Stimulated activated CD8-positive, alpha-beta memory T cell treated with anti-CD3 and anti-CD28 coated beads, Interleukin-4, amount 100 ng/mL, for 48 hours (primary cell): ENCODE data around the gene SERGEF.
A peak's percentile ranks its signal among the peaks of the same experiment; 100 is the strongest.

Experiments used
- DNase-seq: peaks from one replicate; pipeline ENCODE4 v3.0.0-alpha.2; 2020

Gene SERGEF

DNA sequence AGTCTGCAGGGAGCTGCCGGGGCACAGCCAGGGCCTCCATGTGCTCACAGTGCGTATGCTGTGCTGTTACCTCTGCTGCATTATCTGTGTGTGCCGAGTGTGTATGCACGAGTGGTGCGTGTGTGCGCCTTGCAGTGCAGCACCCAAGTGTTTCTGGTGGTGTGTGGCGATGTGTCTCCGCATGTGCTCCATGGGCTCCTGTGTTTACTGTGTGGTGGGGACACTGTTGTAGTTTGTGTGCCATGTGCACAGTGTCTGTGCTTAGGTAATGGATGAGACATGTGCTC, 246.8 kb downstream of the SERGEF start:
- DNase-seq = no peak

DNA sequence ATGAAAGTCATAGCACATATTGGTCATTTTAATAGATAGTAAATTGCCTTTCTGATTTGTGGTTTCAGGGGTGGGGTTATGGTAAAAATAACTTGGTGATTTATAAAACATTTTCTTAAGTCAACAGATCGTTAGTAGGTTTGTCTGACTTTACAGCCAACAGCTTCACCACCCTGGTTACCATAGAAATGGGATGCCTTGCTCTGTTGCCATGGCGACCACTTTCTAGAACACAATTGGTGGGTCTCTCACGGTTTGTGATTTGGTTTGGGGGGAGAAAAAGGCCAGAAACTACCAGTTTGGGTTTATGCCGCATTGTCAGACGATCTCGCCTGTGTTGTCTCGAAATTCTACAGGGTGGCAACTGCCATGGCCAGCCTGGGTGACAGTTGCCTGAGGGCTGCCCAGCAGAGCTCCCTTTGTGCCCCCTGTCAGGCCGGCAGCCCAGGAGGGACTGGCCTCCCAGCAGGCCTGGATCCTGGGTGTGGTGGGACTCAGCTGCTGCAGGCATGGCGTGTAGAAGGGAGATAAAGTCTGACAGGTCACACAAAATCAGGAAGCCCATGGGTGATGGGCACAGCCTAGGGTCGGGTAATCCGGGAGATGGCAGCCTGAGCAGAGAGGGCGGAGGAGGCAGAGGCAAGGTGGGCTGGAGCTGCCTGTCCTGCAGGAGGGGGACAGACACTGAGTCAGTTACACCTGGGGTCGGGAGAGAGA, 247.3 kb downstream of the SERGEF start:
- no peak for DNase-seq

DNA sequence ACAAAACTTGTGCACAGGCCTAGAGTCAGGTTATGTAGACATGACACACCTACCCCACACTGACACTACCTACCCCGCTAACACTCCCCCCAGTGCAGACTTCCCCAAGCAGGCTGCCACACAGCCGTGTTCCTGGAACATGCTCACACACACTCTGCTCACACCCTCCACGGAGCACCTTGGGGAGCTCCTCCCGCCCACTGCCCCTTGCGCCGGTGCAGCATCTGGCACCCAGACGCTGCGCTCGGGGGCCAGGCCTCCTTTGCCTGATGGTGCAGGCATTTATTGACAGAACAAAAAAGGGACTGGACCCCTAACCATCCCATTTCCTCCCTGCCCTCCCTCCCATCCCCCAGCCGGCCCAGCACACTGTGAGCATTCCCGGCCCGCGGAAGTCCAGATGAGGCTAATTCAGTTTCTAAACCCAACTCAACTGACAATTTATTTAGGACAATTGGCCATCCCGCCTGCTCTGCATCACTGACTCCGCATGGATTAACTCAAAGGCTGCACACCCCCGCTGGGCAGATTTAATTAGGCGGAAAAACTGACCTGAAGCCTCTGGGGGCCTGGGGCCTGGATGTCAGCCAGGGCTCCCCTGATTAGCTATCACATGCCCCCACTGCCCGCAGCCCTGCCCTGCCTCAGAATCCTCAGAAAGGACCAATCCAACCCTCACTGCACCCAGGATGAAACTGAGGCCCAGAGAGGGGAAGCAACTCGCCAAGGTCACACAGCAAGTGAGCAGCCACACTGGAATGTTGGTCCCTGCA, 248.2 kb downstream of the SERGEF start:
- DNase-seq = no peak

DNA sequence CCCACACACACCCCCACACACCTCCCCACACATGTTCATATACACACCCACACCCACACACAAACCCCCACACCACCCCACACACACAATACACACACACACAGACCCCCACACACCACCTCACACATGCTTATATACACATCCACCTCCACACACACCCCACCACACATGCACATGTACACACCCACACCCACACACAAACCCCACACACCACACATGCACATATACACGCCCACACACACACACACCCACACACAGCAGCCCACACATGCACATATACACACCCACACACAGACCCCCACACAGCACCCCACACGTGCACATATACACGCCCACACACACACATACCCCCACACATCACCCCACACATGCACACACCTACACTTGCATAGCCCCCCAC, 249.1 kb downstream of the SERGEF start:
- DNase-seq = no peak

DNA sequence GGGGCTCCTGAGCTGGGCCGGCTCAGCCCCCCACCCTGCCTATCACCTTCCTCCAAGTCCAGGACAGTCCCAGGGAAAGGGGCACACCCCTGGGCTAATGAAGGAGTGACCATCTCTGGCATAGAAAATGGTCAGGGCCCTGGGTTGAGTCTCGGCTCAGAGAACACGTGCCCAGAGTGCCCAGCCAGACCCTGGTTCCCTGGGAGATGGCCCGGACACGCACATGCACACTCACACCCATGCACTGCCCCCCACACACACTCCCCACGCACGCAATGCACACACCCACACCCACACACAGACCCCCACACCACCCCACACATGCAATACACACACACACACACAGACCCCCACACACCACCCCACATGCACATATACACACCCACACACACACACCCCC, 249.6 kb downstream of the SERGEF start:
- DNase-seq = no peak

DNA sequence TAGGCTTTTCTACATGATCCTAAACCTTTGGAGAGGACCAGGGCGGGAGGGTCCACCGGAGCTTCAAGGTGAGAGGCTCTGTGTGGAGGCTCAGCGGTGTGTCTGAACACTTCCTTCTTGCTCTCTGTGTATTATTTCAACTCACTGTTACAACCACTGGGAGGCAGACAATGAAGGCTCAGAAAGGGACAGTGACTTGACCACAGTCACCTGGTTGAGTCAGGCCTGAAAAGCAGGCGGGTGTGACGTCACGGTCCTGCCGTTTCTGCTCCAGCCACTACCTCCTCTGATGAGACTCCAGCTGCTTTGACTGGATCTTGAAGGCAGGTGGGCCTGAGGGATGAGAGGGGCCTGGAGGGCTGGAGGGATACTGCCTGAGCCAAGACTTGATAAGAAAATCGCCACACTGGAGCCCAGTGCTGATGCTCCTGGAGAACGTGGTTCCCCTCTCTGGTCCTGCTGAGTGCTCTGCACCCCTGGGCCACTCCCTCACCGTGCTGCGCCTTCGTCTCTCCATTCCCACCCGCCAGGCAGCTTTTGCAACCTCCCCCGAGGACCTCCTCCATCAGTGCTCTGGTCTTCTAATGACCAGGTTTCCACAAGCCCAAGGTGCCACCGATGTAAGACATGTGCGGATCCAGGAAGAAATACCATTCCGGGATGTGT, 250.4 kb downstream of the SERGEF start:
- DNase-seq = no peak

DNA sequence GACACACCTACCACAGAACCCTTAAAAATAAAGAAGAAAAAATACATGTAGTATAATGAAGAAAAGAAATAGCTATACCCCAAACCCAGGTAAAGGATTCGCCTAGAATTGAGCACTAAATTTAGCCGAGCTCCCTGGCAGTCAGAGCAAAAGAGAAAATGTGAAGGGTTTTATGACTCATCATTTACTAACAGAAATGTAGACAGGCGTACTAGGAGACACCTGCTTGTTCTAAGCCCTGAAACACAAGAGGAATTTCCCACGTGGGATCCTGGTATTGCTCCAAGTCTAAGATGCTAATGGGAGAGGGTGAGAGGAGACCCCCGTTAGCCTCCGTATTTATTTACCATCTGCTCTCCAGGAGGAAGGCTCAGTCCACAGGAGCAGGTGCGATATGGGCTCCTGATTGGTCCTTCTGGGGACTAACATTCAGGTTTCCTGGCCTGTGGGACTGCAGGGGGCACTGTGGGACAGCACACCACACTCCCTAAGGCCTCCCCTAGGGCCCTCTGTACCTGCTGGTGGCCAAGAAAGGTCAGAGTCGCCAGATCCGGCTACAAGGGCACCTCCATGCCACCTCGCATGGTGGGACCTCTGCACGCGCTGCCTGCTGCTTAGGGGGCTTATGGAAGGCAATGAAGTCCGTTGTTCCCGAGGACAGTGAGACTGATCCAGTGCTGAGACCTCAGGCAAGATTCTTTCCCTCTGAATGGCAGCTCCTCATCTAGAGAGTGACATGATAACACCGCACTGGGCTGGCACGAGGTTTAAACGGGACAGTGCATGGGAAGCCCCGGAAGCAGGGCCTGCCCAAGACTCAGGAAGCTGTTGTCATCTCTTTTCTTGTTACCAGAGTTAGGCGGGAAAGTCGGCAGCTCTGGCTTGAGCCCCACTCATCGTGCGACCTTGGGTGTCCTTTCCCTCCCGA, 252.5 kb downstream of the SERGEF start:
- DNase-seq = peak; percentile 45

DNA sequence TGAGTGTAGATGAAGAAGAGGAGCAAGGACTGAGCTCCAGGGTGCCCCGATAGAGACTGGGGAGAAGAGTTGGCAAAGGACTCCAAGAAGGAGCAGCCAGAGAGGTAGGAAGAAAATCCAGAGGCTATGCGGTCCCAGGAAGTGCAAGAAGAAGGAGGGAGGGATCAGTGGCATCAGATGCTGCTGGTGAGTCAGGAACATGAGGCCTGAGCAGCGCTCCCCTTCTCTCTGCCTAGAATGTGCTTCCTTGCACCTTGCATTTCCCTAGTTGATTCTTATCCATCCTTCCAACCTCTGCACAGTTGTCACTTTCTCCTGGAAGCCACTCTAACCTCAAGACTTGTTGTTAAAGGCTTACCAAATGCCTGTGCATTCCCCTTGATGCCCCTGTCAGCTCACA, 257.0 kb downstream of the SERGEF start:
- no peak for DNase-seq

DNA sequence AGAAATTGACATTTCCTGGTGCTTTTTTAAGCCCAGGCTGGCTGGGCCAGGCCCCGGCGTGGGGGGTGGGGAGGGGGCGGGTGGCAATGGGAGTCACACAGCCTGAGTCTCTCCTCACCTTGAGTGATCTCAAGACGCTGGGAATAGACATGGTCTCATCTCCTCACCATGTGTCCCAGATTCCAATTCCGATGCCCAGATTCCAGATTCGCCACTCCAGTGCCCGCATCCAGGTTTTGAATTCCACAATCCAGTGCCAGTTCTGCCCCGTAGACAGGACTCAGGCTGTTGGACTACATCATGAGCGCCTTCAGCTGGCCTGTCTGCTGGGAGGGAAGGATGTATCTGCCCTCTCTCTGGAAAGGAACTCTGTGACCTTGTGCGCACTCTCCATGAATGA, 259.2 kb downstream of the SERGEF start:
- DNase-seq = no peak

DNA sequence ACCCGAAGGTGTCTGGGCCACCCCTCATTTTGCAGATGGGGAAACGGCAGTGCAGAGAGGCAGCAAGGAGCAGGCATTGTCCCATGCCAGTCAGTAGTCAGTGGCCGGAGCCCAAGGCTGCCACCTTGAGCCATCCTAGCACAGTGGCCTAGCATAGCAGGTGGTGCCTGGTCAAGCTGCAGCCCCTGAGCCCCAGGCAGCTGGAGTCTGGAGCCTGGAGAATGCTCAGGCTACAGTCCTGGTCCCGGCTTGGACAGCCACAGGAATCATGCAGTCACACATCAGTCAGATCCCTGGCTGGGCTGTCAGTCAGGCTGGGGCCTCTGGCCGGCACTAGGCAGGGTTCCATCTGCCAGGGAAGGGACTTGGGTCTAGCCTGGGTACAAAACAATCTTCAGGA, 259.7 kb downstream of the SERGEF start:
- DNase-seq = no peak

DNA sequence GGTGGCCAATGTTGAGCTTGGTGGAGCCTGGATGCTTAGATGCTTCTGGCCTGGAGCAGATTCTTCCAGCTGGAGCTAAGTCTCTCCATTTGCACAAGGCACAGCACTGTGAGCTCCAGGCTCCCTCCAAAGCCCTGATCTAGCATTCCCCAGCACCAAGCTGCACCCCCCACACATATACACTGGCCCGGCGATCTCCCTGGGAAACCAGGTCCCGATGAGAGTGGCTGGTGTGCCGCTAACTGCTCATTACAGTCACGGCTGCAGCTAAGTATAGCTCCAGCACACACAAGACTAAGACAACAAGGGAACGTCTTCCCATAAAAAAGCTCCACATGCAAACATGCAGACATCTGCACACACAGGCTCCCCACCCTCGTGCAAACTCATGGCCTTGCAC, 260.7 kb downstream of the SERGEF start:
- DNase-seq = no peak

DNA sequence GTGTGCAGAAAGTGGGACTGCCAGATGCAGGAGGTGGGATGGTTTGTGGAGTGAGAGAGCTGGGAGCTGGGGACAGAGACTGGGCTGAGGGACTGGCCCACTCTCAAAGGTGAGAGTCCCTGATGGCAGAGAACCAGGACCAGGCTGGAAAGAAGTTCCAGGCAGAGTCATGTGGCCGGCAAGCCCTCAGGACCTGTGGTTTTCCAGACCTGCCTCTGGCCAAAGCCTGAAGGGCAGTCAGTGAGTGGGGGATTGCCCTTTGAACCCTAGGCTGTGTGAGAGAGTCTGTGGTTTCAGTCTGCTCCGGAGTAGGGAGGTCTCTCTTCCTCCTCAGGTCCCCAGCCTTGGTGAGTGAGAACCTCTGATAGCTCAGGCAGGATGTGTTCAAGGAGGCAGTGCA, 261.3 kb downstream of the SERGEF start:
- no peak for DNase-seq

DNA sequence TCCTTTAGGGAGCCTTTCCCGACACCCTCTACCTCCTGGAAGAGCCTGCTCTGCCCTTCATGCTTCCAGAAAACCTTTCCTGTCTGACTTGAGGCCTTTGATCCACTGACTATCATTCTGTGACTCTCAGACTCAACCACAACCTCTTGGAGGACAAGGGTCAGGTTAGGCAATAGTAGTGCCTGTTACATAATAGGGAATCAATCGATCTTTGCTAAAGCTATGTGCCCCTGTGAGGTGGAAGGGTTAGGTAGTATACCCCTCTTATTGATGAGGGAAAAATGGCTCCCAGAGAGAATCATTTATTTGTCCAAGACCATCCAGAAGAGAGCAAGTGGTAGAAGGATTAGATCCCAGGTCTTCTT, 262.1 kb downstream of the SERGEF start:
- DNase-seq = no peak

DNA sequence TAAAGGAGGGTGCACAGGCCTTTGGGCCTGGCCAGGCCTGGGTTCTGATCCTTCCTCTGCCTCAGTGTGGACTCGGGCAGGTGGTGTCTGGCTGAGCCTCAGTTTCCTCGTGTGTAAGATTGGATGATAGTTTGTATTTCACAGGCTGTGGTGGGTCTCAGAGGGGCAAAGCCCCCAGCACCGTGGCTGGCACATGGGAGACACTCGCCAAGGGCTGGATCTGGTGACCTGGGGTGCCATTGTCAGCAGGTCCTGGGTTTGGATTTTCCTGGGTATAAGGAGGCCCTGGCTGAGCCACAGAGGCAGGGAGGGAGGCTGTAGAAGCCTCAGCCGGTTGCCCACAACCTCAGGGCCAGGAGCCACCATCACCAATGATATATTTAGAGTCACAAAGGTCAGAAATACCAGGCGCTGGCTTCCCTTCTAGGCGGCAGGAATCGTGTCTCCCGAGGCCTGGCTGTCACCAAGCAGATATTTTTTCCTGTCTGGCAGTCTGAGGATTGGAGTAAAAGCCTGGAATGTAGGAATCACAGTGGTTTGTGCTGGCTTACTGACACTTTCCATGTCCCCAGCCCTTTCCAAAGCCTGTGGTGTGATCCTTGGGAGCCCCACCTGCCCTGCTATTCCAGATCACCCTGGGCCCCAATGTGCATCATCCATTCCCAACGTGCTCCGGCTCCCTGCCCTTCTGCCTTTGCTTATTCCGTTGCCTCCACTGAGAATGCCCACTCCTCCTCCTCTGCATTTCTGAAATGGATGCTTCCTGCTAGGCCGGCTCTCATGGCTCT, 262.6 kb downstream of the SERGEF start:
- no peak for DNase-seq

DNA sequence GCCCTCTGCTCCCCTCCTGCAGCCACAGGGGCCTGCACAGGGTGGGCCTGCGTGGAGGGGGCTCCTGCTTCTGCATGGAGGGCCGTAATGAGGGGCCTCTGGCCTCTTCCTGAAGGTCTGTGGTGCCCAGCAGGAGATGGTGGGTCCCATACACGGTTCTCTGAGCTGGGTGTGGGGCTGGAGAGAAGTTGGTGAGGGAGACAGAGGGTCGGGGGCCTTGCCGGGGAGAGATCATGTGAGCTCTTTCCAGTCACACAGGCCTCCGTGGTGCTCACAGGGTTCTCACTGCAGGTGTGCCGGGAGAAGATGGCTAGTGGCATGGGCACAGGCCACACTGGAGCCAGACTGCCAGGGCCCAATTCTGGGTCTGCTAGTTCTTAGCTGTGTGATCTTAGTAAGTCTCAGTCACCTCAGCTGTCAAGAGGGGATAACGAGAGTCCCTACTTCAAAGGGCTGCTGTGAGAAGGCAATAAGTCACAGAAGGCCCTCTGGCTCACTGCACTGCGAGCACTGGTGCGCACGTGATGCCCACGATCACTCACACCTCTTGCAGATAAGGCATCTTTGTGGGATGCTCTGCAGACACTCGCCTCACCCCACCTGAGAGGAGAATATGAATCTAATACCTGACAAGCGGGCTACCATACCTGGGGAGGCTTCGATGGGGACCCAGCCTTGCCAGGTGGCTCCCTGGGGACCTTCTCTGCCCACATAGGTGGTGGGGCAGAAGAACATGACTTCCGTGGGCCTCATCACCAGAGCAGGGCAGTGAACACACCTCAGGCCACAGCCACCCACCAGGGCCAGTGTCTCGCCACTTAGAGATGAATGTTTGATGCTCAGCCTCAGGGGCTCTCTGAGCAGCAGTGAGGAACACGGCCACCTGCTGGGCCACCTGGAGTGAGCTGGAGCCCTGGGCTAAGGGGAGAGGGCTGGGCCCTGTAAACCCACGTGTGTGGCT, 263.8 kb downstream of the SERGEF start:
- no peak for DNase-seq

DNA sequence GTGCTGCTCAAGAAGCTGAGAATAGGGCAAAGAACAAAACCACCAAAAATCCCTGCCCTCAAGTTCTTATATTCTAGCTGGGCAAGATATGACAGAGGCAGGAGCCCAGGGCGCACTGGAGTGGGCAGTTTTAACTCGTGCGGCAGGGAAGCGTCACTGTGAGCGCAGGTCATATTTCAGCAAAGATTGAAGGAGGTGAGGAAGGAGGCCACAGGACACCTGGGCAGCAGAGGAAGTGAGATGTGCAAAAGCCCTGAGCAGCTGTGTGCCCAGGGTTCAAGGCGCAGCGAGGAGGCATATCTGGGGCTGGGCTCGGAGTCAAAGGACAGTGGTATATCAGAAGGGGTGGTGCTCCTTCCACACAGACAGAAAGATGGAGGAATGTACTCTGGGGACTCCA, 264.8 kb downstream of the SERGEF start:
- no peak for DNase-seq

DNA sequence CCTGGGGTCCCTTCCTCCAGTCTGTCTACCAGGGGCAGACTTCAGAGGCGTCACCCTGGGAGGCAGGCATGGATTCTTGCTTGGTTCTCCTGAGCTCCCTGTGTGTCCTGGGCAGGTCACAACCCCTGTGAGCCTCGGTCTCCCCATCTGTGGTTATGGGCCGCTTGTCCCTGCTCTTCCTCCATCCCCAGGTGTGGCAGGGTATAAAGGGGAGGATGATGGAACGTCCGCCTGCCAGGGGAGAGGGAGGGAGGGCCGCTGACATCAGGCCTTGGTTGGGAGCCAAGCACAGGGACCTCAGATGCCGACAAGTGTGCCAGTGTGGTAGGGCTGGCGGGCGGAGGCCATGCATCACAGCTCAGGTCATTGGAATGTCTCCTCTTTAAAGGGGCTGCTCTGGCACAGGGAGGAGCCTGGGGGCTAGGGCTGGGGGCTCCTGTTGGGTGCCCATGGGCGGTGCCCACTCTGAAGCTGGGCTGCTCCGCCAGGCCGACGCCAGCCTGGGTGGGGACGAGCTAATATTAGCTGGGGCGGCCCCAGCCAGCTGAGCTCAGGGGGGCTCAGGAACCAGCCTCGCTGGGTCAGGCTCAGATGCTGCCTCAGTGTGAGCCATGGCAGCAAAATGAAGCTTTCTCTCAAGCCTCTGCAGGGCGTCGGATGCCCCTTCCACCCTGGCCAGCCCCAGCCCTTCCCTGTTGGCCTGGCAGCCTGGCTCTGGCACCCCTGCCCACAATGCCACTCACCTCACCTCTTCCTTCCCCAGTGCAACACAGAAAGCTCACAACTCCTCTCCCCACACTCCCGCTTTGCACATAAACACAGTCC, 265.5 kb downstream of the SERGEF start:
- no peak for DNase-seq

DNA sequence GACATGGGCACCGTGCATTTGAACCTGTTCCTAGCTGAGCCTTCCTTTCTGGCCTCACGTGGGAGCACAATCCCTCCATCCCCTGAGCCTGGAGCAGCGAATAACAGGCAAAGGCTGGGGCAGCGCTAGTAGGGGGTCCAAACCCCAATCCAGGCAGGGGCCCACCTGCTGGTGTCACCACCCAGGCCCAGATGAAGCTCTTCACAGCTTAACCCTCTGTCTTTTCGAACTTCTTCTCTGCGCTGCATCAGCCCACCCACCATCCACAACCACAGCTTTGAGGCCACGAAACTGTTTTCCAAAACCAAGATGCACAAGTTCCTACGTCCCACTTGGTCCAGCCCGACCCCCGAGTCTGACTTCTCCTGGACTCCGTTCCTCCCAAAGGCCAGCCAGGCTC, 266.8 kb downstream of the SERGEF start:
- DNase-seq = no peak

DNA sequence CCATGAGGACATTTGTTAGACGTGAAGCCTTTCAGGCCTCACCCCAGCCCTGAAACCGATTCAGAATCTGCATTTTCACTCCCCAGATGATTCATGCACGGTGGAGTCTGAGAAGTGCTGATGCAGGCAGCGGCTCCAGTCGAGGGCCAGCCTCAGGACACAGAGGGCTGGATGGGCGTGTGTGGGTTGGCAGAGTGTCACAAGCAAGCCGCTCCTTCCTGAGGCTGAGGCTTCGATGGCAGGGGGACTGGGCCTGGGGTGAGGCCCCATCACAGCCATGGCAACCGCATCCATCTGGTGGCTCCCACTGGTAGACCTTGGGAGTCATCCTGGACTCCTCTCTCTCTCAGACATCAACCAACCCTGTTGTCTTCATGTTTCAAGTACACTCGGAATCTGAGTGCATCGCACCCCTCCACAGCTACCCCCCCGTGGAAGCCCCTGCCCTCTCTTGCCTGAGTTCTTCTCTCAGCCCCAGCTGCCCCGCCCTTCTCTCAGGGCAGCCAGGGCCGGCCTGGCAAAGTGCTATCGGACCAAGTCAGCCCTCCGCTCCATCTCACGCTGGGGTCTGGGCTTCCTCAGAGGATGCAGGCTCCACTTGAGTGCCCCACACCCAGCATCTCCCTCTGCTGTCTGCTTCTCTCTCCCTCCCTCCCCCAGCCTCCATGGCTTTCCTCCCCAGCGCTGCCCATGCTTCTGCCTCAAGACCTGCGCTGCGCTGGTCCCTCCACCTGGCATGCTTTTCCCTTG, 267.6 kb downstream of the SERGEF start:
- DNase-seq = no peak
